Neural crest cell (in vitro differentiated cells): ENCODE measurements around the gene TEPSIN. TPM values are rescaled to one million over a fixed set of nuclear protein-coding genes. Genes with fewer than 3 reads are reported as not detected.
A peak's percentile ranks its signal among the peaks of the same experiment; 100 is the strongest.

Experiments used
- DNase-seq: peaks from one replicate; pipeline ENCODE4 v3.0.0; 2021; ENCODE audit warnings: low read depth, mixed read lengths, low spot score
- H3K27ac Mint-ChIP-seq: one replicate; pipeline ENCODE4 v1.8.0; 2021; ENCODE audit warnings: mild to moderate bottlenecking, mixed read lengths; ENCODE audit not compliant: unreplicated experiment
- H3K27me3 Mint-ChIP-seq: 2 replicates; pipeline ENCODE4 v1.8.0; 2021; ENCODE audit warnings: low read depth, mild to moderate bottlenecking, mixed read lengths
- H3K36me3 Mint-ChIP-seq: 2 replicates; pipeline ENCODE4 v1.8.0; 2021; ENCODE audit warnings: low read depth, mild to moderate bottlenecking, mixed read lengths
- H3K4me1 Mint-ChIP-seq: 2 replicates; pipeline ENCODE4 v1.8.0; 2021; ENCODE audit warnings: mixed read lengths
- H3K4me3 Mint-ChIP-seq: one replicate; pipeline ENCODE4 v1.8.0; 2021; ENCODE audit warnings: mild to moderate bottlenecking, mixed read lengths
- H3K9me3 Mint-ChIP-seq: 2 replicates; pipeline ENCODE4 v1.8.0; 2021; ENCODE audit warnings: mixed read lengths
- total RNA-seq: library from RNA; stranded (reverse); gene quantifications from 2 replicates; pipeline ENCODE4 v1.2.1, GENCODE V29; 2021
- TF ChIP-seq, protein P1 (sequence below): fragments of 200-600 bp; sonication (generic); conservative IDR thresholded peaks from 2 replicates; pipeline ENCODE4 v1.5.0; 2021; ENCODE audit warnings: antibody characterized with exemption, mild to moderate bottlenecking

TEPSIN gene
- total RNA-seq, 1 donor from 2014 or later, result 40.4 TPM

DNA sequence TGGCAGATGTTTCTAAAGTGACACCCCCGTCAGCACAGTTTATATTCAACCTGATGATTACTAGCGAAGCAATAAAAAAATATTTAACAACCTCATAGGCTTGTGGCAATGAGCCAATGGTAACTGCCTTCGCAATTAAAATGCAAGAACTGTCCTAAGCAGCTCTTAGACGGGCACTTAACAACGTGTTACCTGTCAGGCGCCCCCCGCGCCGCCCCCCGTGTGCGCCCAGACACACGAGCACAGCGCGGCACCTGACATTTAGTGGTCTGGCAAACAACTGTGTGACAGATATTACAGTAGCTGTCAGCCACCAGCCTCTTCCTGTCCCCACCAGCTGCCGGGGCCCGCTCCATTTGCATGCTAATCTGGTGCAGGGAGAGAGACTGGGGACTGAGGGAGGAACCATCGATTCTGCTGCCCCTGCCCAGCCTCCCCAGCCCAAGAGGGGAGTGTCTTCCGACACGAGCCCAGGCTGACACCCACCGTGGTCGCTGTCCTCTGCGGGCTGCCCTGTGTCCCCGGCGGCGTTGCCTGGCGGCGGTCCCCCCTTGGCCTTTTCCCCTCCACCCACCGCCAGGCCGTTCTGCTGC is 12.9 kb upstream of the TEPSIN start:
- Mint-ChIP-seq H3K27me3 (peaks cover 4% of the 10 kb centered on the region), H3K4me3 (peak overlapping the region; percentile 23), H3K9me3 (no peaks in the 10 kb centered on the region), H3K36me3 (peaks cover 5% of the 10 kb centered on the region), H3K27ac (no peak overlapping the region), H3K4me1 (peaks cover 29% of the 10 kb centered on the region)
- no peak for DNase-seq
- TF ChIP-seq, protein P1, sequence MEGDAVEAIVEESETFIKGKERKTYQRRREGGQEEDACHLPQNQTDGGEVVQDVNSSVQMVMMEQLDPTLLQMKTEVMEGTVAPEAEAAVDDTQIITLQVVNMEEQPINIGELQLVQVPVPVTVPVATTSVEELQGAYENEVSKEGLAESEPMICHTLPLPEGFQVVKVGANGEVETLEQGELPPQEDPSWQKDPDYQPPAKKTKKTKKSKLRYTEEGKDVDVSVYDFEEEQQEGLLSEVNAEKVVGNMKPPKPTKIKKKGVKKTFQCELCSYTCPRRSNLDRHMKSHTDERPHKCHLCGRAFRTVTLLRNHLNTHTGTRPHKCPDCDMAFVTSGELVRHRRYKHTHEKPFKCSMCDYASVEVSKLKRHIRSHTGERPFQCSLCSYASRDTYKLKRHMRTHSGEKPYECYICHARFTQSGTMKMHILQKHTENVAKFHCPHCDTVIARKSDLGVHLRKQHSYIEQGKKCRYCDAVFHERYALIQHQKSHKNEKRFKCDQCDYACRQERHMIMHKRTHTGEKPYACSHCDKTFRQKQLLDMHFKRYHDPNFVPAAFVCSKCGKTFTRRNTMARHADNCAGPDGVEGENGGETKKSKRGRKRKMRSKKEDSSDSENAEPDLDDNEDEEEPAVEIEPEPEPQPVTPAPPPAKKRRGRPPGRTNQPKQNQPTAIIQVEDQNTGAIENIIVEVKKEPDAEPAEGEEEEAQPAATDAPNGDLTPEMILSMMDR, result no peak

GRCh38 chr17:81251094-81251708 is 12.3 kb upstream of the TEPSIN start:
- Mint-ChIP-seq H3K36me3 (peaks cover 5% of the 10 kb centered on the region), H3K27me3 (peaks cover 4% of the 10 kb centered on the region), H3K4me1 (peaks cover 29% of the 10 kb centered on the region), H3K4me3 (peak overlapping the region; percentile 23), H3K27ac (no peak overlapping the region), H3K9me3 (no peaks in the 10 kb centered on the region)
- no peak for DNase-seq
- TF ChIP-seq, protein P1, result no peak

DNA sequence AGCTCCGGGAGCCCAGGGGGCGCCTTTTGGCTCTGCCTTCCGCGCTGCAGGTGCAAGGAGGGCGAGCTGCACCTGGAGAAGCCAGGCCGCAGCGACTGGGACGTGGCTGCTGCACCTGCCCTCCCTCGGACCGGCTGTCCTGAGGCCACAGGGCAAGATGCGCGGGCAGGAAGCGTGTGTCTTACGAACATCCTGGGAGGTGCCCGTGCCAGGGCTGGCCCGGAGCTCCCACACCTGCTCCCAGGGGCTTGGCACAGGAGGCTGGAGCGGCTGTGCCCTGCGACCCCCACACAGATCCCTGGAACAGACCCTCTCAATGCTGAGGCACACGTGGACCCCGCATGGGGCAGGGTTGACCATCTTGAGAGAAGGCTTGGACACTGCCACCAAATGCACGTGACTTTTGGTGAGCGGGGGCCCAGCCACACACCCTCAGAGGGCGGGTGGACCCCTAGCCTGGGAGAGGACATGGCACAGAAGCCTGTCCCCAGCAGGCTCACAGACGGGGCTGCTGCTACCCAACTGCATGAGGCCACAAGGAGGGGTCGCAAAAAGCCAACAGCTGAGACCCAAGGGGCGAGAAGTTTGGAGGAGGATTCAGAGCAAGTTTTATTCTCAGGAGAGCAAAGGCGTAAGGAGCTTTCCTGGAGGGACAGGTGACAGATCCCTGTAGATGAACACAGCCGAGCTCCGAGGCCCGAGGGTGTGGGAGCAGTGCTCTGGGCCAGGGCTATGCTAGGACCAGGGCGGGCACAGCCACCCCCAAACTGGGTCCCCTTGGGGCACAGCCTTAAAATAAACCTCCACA is 11.6 kb upstream of the TEPSIN start:
- H3K27me3 Mint-ChIP-seq, result peaks cover 4% of the 10 kb centered on the region
- H3K36me3 Mint-ChIP-seq, result peaks cover 5% of the 10 kb centered on the region
- DNase-seq, result no peak
- no peak overlapping the region for H3K4me3 Mint-ChIP-seq
- H3K4me1 Mint-ChIP-seq, result peaks cover 29% of the 10 kb centered on the region
- no peak overlapping the region for H3K27ac Mint-ChIP-seq
- TF ChIP-seq, protein P1, result no peak
- H3K9me3 Mint-ChIP-seq, result no peaks in the 10 kb centered on the region

- H3K9me3 Mint-ChIP-seq, result no peaks in the 10 kb centered on the region
- TF ChIP-seq, protein P1, result no peak
- no peak for DNase-seq
- H3K27me3 Mint-ChIP-seq, result peaks cover 8% of the 10 kb centered on the region
- H3K36me3 Mint-ChIP-seq, result peaks cover 5% of the 10 kb centered on the region
- peaks cover 27% of the 10 kb centered on the region for H3K4me1 Mint-ChIP-seq
- no peak overlapping the region for H3K27ac Mint-ChIP-seq
- H3K4me3 Mint-ChIP-seq, result peak overlapping the region; percentile 44
Observed at GRCh38 chr17:81249223-81250040, 10.6 kb upstream of the TEPSIN start.

- Mint-ChIP-seq H3K9me3 (no peaks in the 10 kb centered on the region), H3K27me3 (peaks cover 8% of the 10 kb centered on the region), H3K4me1 (peaks cover 23% of the 10 kb centered on the region)
Observed at GRCh38 chr17:81248649-81249048, 9.8 kb upstream of the TEPSIN start.

More at GRCh38 chr17:81248649-81249048, 9.8 kb upstream of the TEPSIN start:
- H3K36me3 Mint-ChIP-seq, result peaks cover 5% of the 10 kb centered on the region
- peak overlapping the region; percentile 49 for H3K4me3 Mint-ChIP-seq
- no peak overlapping the region for H3K27ac Mint-ChIP-seq
- no peak for DNase-seq
- TF ChIP-seq, protein P1, result no peak
